T-helper 1 cell treated with Interleukin-12 subunit alpha and Interleukin-12 subunit beta and Interleukin-4 antibody, amounts not matched to agents 30 μg/mL and 1 μg/mL, for 36 hours (primary cell): ENCODE data around the gene TSSK3.
A peak's percentile ranks its signal among the peaks of the same experiment; 100 is the strongest.

Source experiments
- H3K27ac Mint-ChIP-seq: one replicate; pipeline ENCODE4 v1.8.0; 2021; ENCODE audit warnings: mild to moderate bottlenecking, mixed read lengths
- H3K27me3 Mint-ChIP-seq: one replicate; pipeline ENCODE4 v1.8.0; 2021; ENCODE audit warnings: low read depth, mixed read lengths
- H3K36me3 Mint-ChIP-seq: one replicate; pipeline ENCODE4 v1.8.0; 2021; ENCODE audit warnings: low read depth, mixed read lengths
- H3K4me1 Mint-ChIP-seq: one replicate; pipeline ENCODE4 v1.8.0; 2021; ENCODE audit warnings: low read depth, mixed read lengths
- H3K4me3 Mint-ChIP-seq: one replicate; pipeline ENCODE4 v1.8.0; 2021; ENCODE audit warnings: mild to moderate bottlenecking, moderate library complexity, mixed read lengths
- H3K9me3 Mint-ChIP-seq: one replicate; pipeline ENCODE4 v1.8.0; 2021; ENCODE audit warnings: mixed read lengths

TSSK3 gene

GRCh38 chr1:32365445-32365844 lies 3.1 kb downstream of the TSSK3 start:
- Mint-ChIP-seq H3K4me3 (no peak overlapping the region), H3K27me3 (peaks cover 7% of the 10 kb centered on the region), H3K9me3 (no peaks in the 10 kb centered on the region), H3K4me1 (peaks cover 6% of the 10 kb centered on the region), H3K36me3 (peaks cover 27% of the 10 kb centered on the region), H3K27ac (no peak overlapping the region)

DNA sequence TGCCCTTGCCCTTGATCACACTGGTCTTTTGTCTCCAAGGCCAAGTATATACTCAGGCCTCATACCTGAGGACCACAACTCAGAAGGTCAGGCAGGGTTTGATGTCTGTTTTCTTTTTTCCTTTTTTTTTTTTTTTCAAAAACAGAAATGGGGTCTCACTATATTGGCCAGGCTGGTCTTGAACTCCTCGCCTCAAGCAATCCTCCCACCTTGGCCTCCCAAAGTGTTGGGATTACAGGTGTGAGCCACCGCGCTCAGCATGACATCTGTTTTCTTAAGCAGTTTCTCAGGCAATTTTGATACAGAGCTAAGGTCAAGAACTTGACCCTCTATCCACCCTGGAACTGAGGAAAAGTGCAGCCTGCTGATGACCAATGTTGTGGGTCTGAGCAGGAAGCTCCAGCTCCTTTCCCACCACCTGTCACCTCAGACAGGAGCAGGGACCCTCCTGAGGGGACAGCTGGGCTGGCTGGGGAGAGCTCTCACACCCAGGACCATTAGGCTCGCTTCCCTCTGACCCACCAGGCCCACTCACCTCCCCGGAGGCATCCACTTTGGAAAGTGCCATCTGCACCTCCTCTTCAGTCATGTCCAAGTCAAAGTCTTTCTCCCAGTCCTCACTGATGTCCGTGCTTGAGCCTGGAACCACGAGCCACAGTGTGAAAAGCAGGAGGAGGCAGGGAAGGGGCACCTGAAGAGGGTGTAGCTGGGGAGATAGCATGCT lies 5.7 kb downstream of the TSSK3 start:
- Mint-ChIP-seq H3K36me3 (peaks cover 24% of the 10 kb centered on the region), H3K27me3 (no peaks in the 10 kb centered on the region), H3K27ac (no peak overlapping the region), H3K9me3 (no peaks in the 10 kb centered on the region), H3K4me1 (peaks cover 16% of the 10 kb centered on the region), H3K4me3 (no peak overlapping the region)

GRCh38 chr1:32372149-32372756 lies 9.9 kb downstream of the TSSK3 start:
- H3K4me3 Mint-ChIP-seq = no peak overlapping the region
- peaks cover 17% of the 10 kb centered on the region for H3K36me3 Mint-ChIP-seq
- no peaks in the 10 kb centered on the region for H3K9me3 Mint-ChIP-seq
- no peak overlapping the region for H3K27ac Mint-ChIP-seq
- H3K4me1 Mint-ChIP-seq = peaks cover 16% of the 10 kb centered on the region
- H3K27me3 Mint-ChIP-seq = no peaks in the 10 kb centered on the region

GRCh38 chr1:32373996-32374592 lies 11.8 kb downstream of the TSSK3 start:
- no peaks in the 10 kb centered on the region for H3K27me3 Mint-ChIP-seq
- H3K4me1 Mint-ChIP-seq = peaks cover 16% of the 10 kb centered on the region
- H3K36me3 Mint-ChIP-seq = peaks cover 26% of the 10 kb centered on the region
- no peak overlapping the region for H3K27ac Mint-ChIP-seq
- H3K9me3 Mint-ChIP-seq = no peaks in the 10 kb centered on the region
- H3K4me3 Mint-ChIP-seq = no peak overlapping the region

- H3K27me3 Mint-ChIP-seq = no peaks in the 10 kb centered on the region
- H3K27ac Mint-ChIP-seq = no peak overlapping the region
Measured at GRCh38 chr1:32376199-32376598, 13.9 kb downstream of the TSSK3 start.

GRCh38 chr1:32377541-32378220 lies 15.3 kb downstream of the TSSK3 start:
- H3K27ac Mint-ChIP-seq = no peak overlapping the region
- H3K27me3 Mint-ChIP-seq = no peaks in the 10 kb centered on the region
- H3K4me3 Mint-ChIP-seq = no peak overlapping the region
- H3K36me3 Mint-ChIP-seq = peaks cover 29% of the 10 kb centered on the region
- peaks cover 4% of the 10 kb centered on the region for H3K4me1 Mint-ChIP-seq
- H3K9me3 Mint-ChIP-seq = no peaks in the 10 kb centered on the region

More at GRCh38 chr1:32376199-32376598, 13.9 kb downstream of the TSSK3 start:
- peaks cover 37% of the 10 kb centered on the region for H3K36me3 Mint-ChIP-seq
- no peaks in the 10 kb centered on the region for H3K9me3 Mint-ChIP-seq
- H3K4me3 Mint-ChIP-seq = no peak overlapping the region
- peaks cover 16% of the 10 kb centered on the region for H3K4me1 Mint-ChIP-seq

GRCh38 chr1:32380057-32380456 lies 17.7 kb downstream of the TSSK3 start:
- no peak overlapping the region for H3K4me3 Mint-ChIP-seq
- H3K27me3 Mint-ChIP-seq = no peaks in the 10 kb centered on the region
- H3K27ac Mint-ChIP-seq = no peak overlapping the region
- H3K4me1 Mint-ChIP-seq = no peaks in the 10 kb centered on the region
- H3K9me3 Mint-ChIP-seq = no peaks in the 10 kb centered on the region
- H3K36me3 Mint-ChIP-seq = peaks cover 31% of the 10 kb centered on the region

GRCh38 chr1:32386676-32387392 lies 24.5 kb downstream of the TSSK3 start:
- no peaks in the 10 kb centered on the region for H3K9me3 Mint-ChIP-seq
- H3K36me3 Mint-ChIP-seq = peaks cover 13% of the 10 kb centered on the region
- peaks cover 8% of the 10 kb centered on the region for H3K4me1 Mint-ChIP-seq
- no peaks in the 10 kb centered on the region for H3K27me3 Mint-ChIP-seq
- H3K4me3 Mint-ChIP-seq = no peak overlapping the region
- no peak overlapping the region for H3K27ac Mint-ChIP-seq

GRCh38 chr1:32388641-32389040 lies 26.3 kb downstream of the TSSK3 start:
- peaks cover 16% of the 10 kb centered on the region for H3K4me1 Mint-ChIP-seq
- H3K4me3 Mint-ChIP-seq = no peak overlapping the region
- no peaks in the 10 kb centered on the region for H3K9me3 Mint-ChIP-seq
- H3K36me3 Mint-ChIP-seq = peaks cover 14% of the 10 kb centered on the region
- H3K27ac Mint-ChIP-seq = no peak overlapping the region
- no peaks in the 10 kb centered on the region for H3K27me3 Mint-ChIP-seq

GRCh38 chr1:32390904-32391870 lies 28.8 kb downstream of the TSSK3 start:
- Mint-ChIP-seq H3K27ac (no peak overlapping the region), H3K36me3 (peaks cover 11% of the 10 kb centered on the region), H3K4me3 (no peak overlapping the region), H3K4me1 (peaks cover 27% of the 10 kb centered on the region), H3K27me3 (no peaks in the 10 kb centered on the region), H3K9me3 (no peaks in the 10 kb centered on the region)

DNA sequence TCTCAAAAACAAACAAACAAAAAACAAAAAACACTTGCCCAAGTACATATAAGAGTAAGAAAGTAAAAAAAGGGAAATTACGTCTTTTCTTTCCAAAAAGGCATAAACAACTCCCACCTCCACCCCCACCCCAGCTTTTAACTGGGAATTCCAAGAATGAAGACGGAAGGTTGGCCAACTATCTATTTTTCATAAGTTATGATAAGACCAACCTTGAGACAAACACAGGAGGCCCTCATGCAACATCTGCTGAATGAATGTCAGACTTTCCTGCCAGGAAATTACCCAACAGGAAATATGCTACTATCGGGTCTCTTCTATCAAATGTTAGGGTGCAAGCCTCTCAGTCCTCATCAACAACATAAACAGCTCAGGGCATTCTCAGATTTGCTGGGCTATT lies 30.0 kb downstream of the TSSK3 start:
- Mint-ChIP-seq H3K4me3 (peak overlapping the region; percentile 41), H3K27ac (peak overlapping the region; percentile 47), H3K27me3 (peaks cover 3% of the 10 kb centered on the region)

GRCh38 chr1:32393136-32393535 lies 30.8 kb downstream of the TSSK3 start:
- H3K27ac Mint-ChIP-seq = peak overlapping the region; percentile 62
- H3K27me3 Mint-ChIP-seq = peaks cover 5% of the 10 kb centered on the region
- peak overlapping the region; percentile 100 for H3K4me3 Mint-ChIP-seq
- peaks cover 20% of the 10 kb centered on the region for H3K4me1 Mint-ChIP-seq
- no peaks in the 10 kb centered on the region for H3K9me3 Mint-ChIP-seq
- H3K36me3 Mint-ChIP-seq = peaks cover 9% of the 10 kb centered on the region

More for the DNA sequence above, 30.0 kb downstream of the TSSK3 start:
- H3K9me3 Mint-ChIP-seq = no peaks in the 10 kb centered on the region
- peaks cover 9% of the 10 kb centered on the region for H3K36me3 Mint-ChIP-seq
- peaks cover 23% of the 10 kb centered on the region for H3K4me1 Mint-ChIP-seq

DNA sequence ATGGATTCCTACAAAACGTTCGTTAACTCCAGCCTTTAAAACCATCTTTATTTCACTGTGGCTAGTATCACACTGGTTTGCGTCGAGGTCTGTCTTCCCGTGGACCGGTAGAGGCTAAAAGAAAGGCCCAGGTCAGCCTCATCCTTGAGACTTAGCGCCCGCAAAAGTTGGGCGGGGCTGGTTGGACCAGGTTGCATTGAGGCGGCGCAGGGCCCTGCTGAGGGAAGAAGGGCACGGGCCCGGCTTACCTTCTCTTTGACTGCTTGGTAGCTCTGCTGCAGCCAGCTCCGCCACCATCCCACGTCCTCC lies 31.4 kb downstream of the TSSK3 start:
- Mint-ChIP-seq H3K4me3 (peak overlapping the region; percentile 100), H3K36me3 (peaks cover 9% of the 10 kb centered on the region), H3K27ac (peak overlapping the region; percentile 100), H3K9me3 (no peaks in the 10 kb centered on the region), H3K27me3 (peaks cover 5% of the 10 kb centered on the region), H3K4me1 (peaks cover 20% of the 10 kb centered on the region)
